Measurements from ENCODE around the gene GTF3A. TPM values are rescaled to one million over a fixed set of nuclear protein-coding genes. Genes with fewer than 3 reads are reported as not detected.

GTF3A gene
- total and polyA plus RNA-seq, 9 of the 15 experiments (the other 6 are each of a cell fraction or from before 2014, with no cell fraction given) = 47.5 to 303 (median 174) TPM

DNA sequence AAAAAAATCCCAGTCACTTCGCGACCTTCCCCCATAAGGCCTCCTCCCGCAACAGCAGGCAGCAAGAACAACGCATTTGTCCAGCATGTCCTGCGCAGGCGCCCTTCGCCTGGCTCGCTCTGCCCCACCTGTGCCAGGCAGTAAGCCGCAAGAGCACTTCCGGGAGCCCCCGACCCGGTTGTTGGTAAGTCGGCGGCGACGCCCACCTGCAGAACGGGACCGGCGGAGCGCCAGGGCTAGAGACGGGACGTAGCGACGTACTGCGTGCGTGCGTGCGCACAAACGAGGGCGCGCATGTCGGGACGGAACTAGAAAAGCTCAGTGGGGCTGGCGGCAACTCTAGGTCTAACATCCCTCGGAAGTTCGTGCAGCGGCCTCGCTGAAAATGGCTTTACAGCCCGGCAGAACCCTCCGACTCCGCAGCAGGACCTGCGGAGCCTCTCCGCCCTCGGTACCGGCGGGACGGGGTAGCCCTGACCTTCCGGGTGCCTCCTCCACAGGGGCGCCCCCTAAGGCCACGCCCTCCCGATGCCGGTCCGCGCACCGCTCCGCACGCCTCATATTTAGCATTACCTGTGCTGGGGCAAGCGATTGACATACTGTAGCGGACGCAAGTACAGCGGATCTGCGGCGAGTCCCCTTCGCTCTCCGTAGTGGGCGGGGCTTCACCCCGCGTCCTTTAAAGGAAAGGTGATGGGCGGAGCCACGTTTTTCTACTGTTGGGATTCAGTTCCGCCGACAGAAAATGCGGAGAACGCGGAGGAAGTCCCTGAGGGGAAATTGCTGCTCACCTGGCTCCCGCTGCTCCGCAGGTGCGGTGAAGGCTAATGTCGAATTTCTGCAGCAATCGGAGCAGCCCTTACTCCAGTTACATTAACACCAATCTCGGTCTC lies 25.8 kb downstream of the GTF3A start, which contains the start of gene MTIF3 (continued):
- TF ChIP-seq NFE2 (IDR thresholded peaks at IDR 0.05; ENCODE audit: low read depth) (no peak), PTBP1 (IDR thresholded peaks at IDR 0.05; ENCODE audit: low read depth, low read length) (no peak), TAF1 (IDR thresholded peaks at IDR 0.05; ENCODE audit: control insufficient read depth, extremely low read depth, insufficient read depth, low read length, severe bottlenecking) (peak; percentile 73), ZEB2 (IDR thresholded peaks at IDR 0.05) (peak; percentile 80; the same call in 1 of the 2 replicates), NR2F6 (CRISPR knock-in tag; IDR thresholded peaks at IDR 0.05) (no peak), ZNF3 (CRISPR knock-in tag; IDR thresholded peaks at IDR 0.05) (no peak), TEAD4 (IDR thresholded peaks at IDR 0.05; ENCODE audit: low read length) (no peak), TEAD4 (CRISPR knock-in tag; IDR thresholded peaks at IDR 0.05; ENCODE audit: borderline replicate concordance) (no peak), TRIM28 (IDR thresholded peaks at IDR 0.05) (no peak), ZNF766 (CRISPR knock-in tag; conservative IDR thresholded peaks at IDR 0.05) (no peak), HDAC3 (IDR thresholded peaks at IDR 0.05; ENCODE audit: borderline replicate concordance, partially characterized antibody) (no peak), ZNF408 (CRISPR knock-in tag; IDR thresholded peaks at IDR 0.05; ENCODE audit: low read depth) (no peak), ATF1 (CRISPR knock-in tag; IDR thresholded peaks at IDR 0.05) (no peak), ATF1 (tag; IDR thresholded peaks at IDR 0.05) (peak; percentile 84)
- TF ChIP-seq, protein P1, sequence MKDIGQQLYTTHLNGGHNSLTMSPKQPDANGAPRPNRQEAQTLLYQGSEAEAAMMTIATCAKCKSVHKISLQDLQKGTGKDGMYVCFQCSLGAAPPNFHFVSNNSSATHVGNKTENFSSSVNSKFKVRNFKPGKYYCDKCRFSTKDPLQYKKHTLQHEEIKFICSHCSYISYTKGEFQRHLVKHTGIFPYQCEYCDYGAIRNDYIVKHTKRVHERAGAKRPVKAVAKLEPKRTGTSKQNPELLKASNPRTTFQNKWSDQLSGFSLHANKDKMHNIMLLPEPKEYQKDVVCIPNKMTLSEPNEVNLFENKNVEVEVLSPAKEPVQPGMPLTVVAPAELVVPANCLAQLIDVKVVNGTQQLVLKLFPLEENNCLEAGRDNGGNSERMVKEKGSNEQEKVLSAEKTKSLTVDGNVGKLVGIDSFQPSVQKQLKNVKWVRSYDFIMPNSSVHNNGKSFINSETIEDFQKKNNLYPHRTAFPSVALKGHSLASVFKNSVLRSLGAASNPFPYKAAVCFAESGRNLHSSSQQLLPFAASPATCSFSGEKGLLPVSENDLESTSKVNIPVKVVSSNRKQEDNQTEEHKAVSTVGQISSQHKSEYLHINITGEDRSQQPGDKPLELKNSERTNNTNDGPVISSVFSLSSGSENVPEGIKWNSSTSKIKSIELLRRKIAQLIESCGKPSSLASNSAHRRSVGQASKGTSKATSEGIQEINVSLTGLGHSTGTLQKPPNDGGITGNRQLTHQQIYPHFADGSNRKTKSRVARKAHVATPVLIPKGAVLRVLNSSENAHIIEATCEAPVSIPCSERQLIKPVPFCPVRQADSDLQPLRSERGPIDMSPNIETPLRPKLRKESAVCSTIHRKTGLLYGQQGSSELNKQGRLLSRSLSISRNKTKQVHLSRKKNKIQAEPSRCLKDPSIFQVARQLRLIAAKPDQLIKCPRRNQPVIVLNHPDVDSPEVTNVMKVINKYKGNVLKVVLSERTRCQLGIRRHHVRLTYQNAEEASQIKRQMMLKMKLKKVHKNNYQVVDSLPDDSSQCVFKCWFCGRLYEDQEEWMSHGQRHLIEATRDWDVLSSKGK (CRISPR knock-in tag; IDR thresholded peaks at IDR 0.05) = no peak
- TF ChIP-seq, protein P2, sequence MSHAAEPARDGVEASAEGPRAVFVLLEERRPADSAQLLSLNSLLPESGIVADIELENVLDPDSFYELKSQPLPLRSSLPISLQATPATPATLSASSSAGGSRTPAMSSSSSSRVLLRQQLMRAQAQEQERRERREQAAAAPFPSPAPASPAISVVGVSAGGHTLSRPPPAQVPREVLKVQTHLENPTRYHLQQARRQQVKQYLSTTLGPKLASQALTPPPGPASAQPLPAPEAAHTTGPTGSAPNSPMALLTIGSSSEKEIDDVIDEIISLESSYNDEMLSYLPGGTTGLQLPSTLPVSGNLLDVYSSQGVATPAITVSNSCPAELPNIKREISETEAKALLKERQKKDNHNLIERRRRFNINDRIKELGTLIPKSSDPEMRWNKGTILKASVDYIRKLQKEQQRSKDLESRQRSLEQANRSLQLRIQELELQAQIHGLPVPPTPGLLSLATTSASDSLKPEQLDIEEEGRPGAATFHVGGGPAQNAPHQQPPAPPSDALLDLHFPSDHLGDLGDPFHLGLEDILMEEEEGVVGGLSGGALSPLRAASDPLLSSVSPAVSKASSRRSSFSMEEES (CRISPR knock-in tag; IDR thresholded peaks at IDR 0.05) = no peak
- TF ChIP-seq, protein P3, sequence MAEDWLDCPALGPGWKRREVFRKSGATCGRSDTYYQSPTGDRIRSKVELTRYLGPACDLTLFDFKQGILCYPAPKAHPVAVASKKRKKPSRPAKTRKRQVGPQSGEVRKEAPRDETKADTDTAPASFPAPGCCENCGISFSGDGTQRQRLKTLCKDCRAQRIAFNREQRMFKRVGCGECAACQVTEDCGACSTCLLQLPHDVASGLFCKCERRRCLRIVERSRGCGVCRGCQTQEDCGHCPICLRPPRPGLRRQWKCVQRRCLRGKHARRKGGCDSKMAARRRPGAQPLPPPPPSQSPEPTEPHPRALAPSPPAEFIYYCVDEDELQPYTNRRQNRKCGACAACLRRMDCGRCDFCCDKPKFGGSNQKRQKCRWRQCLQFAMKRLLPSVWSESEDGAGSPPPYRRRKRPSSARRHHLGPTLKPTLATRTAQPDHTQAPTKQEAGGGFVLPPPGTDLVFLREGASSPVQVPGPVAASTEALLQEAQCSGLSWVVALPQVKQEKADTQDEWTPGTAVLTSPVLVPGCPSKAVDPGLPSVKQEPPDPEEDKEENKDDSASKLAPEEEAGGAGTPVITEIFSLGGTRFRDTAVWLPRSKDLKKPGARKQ (CRISPR knock-in tag; IDR thresholded peaks at IDR 0.05) = no peak
- TF ChIP-seq, protein P4, sequence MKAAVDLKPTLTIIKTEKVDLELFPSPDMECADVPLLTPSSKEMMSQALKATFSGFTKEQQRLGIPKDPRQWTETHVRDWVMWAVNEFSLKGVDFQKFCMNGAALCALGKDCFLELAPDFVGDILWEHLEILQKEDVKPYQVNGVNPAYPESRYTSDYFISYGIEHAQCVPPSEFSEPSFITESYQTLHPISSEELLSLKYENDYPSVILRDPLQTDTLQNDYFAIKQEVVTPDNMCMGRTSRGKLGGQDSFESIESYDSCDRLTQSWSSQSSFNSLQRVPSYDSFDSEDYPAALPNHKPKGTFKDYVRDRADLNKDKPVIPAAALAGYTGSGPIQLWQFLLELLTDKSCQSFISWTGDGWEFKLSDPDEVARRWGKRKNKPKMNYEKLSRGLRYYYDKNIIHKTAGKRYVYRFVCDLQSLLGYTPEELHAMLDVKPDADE (conservative IDR thresholded peaks at IDR 0.05; ENCODE audit: control insufficient read depth, low read depth, low read length) = no peak
- TF ChIP-seq, protein P5, sequence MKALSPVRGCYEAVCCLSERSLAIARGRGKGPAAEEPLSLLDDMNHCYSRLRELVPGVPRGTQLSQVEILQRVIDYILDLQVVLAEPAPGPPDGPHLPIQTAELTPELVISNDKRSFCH (CRISPR knock-in tag; IDR thresholded peaks at IDR 0.05) = no peak
- TF ChIP-seq, protein P5 (tag; IDR thresholded peaks at IDR 0.05) = 0 out of 2 replicates have a peak, but pooled peaks have one; percentile 33

Measured in K562 (cell line).